HK-2 (cell line): ENCODE results near the gene F10.

Source experiments
- DNase-seq: peaks from one replicate; pipeline ENCODE4 v3.0.0-alpha.2; 2018; ENCODE audit not compliant: unreplicated experiment

Gene F10

GRCh38 chr13:113169277-113170272 lies 47.0 kb downstream of the F10 start:
- no peak for DNase-seq

- no peak for DNase-seq
These were observed 47.9 kb downstream of the F10 start for GRCh38 chr13:113170511-113170910.

GRCh38 chr13:113171250-113172125 lies 48.9 kb downstream of the F10 start:
- DNase-seq = no peak

GRCh38 chr13:113172419-113172926 lies 49.9 kb downstream of the F10 start:
- no peak for DNase-seq

- DNase-seq = no peak
These were observed 53.7 kb downstream of the F10 start for GRCh38 chr13:113176280-113176679.

GRCh38 chr13:113176822-113177221 lies 54.2 kb downstream of the F10 start:
- no peak for DNase-seq

GRCh38 chr13:113178070-113178895 lies 55.7 kb downstream of the F10 start:
- no peak for DNase-seq

GRCh38 chr13:113178896-113179167 lies 56.2 kb downstream of the F10 start:
- no peak for DNase-seq

GRCh38 chr13:113179374-113180230 lies 57.0 kb downstream of the F10 start:
- no peak for DNase-seq

GRCh38 chr13:113182046-113182445 lies 59.4 kb downstream of the F10 start:
- DNase-seq = no peak

GRCh38 chr13:113183450-113184129 lies 61.0 kb downstream of the F10 start:
- no peak for DNase-seq

- no peak for DNase-seq
These were observed 62.2 kb downstream of the F10 start for GRCh38 chr13:113184568-113185440.

- DNase-seq = no peak
These were observed 63.7 kb downstream of the F10 start for GRCh38 chr13:113186061-113186900.

GRCh38 chr13:113187263-113187669 lies 64.7 kb downstream of the F10 start:
- peak; percentile 87 for DNase-seq

GRCh38 chr13:113187883-113188665 lies 65.5 kb downstream of the F10 start:
- DNase-seq = no peak

- no peak for DNase-seq
These were observed 67.6 kb downstream of the F10 start for GRCh38 chr13:113190181-113190580.

GRCh38 chr13:113192279-113192678 lies 69.7 kb downstream of the F10 start:
- no peak for DNase-seq
